BLaER1 (cell line): ENCODE results near the gene RAVER2.

Source experiments
- H3K27ac ChIP-seq: shearing (Covaris generic); formaldehyde crosslinking; 2 replicates; pipeline ENCODE4 v1.8.1; 2022
- H3K27me3 ChIP-seq: shearing (Covaris generic); formaldehyde crosslinking; 2 replicates; pipeline ENCODE4 v1.8.1; 2022
- H3K36me3 ChIP-seq: shearing (Covaris generic); formaldehyde crosslinking; 2 replicates; pipeline ENCODE4 v1.8.1; 2022
- H3K4me1 ChIP-seq: shearing (Covaris generic); formaldehyde crosslinking; 2 replicates; pipeline ENCODE4 v1.8.1; 2022
- H3K4me2 ChIP-seq: shearing (Covaris generic); formaldehyde crosslinking; 2 replicates; pipeline ENCODE4 v1.8.1; 2022
- H3K4me3 ChIP-seq: shearing (Covaris generic); formaldehyde crosslinking; 2 replicates; pipeline ENCODE4 v1.8.1; 2022
- H3K9ac ChIP-seq: shearing (Covaris generic); formaldehyde crosslinking; 2 replicates; pipeline ENCODE4 v1.8.1; 2022
- H3K9me3 ChIP-seq: shearing (Covaris generic); formaldehyde crosslinking; 2 replicates; pipeline ENCODE4 v1.8.1; 2022
- H4K20me1 ChIP-seq: shearing (Covaris generic); formaldehyde crosslinking; 2 replicates; pipeline ENCODE4 v1.8.1; 2022
- Cebpa-rat ChIP-seq: shearing (Covaris generic); IDR thresholded peaks from 2 replicates; pipeline ENCODE4 v1.8.1; 2022

The RAVER2 gene

DNA sequence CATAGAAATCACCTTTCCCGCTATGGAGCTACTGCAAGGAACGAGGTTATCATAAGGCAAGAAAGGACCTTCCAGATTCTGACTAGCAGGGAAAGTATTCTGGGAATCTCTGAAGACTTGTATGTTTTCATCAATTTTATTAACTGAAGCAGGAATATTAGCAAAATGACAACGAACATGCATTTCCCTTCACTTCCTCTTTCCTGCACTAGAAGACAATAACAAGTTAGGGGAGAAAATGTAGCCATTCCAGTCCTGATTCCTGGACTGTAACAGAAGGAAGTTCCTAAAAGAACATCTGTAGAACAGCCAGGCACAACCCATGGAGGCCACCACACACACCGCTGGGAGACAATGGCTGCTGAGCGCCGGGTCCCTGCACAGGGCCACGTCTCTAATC, 106.8 kb downstream of the RAVER2 start:
- no peak overlapping the region for H3K4me3 ChIP-seq
- H3K36me3 ChIP-seq: peaks cover 100% of the 10 kb centered on the region
- no peak for TF ChIP-seq Cebpa-rat
- no peak overlapping the region for H3K9ac ChIP-seq
- no peak overlapping the region for H3K4me2 ChIP-seq
- H3K4me1 ChIP-seq: no peaks in the 10 kb centered on the region
- no peaks in the 10 kb centered on the region for H3K27me3 ChIP-seq
- no peak overlapping the region for H3K27ac ChIP-seq
- no peaks in the 10 kb centered on the region for H4K20me1 ChIP-seq
- no peaks in the 10 kb centered on the region for H3K9me3 ChIP-seq

DNA sequence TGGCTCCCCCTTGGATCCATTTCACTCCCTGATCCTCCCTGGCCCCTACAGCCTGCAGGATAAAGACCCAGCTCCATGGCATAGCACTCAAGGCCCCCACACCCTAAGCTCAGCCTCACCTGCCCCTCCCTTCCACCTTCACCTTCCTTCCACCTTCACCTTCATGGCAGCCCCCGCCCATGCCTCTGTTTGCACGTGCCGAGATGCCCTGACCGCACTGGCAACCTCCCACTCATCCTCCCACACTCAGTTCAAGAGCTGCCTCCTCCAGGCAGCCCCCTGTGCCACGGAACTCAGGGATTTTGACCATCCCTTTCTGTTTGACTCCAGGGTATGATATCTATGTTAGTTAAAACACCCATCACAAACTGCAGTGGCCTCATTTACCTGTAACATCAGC, 109.8 kb downstream of the RAVER2 start:
- H3K9ac ChIP-seq: no peak overlapping the region
- H3K27ac ChIP-seq: no peak overlapping the region
- H3K4me1 ChIP-seq: no peaks in the 10 kb centered on the region
- H3K4me3 ChIP-seq: no peak overlapping the region
- TF ChIP-seq Cebpa-rat: no peak
- no peaks in the 10 kb centered on the region for H4K20me1 ChIP-seq
- H3K27me3 ChIP-seq: no peaks in the 10 kb centered on the region
- H3K36me3 ChIP-seq: peaks cover 100% of the 10 kb centered on the region
- no peaks in the 10 kb centered on the region for H3K9me3 ChIP-seq
- no peak overlapping the region for H3K4me2 ChIP-seq

DNA sequence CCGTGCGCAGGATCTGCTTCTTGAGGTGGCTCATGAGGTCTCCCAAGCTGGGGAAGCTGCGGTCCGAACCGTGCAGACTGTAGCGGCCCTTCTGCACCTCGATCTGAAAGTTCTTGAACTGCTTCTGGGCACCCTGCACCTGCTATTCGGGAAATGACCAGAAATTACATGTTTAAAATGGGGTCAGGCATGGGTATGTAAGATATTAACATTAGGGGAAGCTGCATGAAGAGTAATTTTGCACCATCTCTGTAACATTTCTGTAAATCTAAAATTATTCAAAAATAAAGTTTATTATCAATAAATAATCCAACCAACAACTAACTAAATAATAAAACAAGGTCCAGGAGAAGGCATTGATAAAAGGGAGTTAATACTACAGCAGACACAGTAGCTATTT, 110.7 kb downstream of the RAVER2 start:
- Histone ChIP-seq H3K36me3 (peaks cover 100% of the 10 kb centered on the region), H3K9me3 (no peaks in the 10 kb centered on the region), H3K27ac (no peak overlapping the region), H3K9ac (no peak overlapping the region), H3K4me3 (no peak overlapping the region), H3K4me1 (peaks cover under 1% of the 10 kb centered on the region), H4K20me1 (no peaks in the 10 kb centered on the region), H3K27me3 (no peaks in the 10 kb centered on the region), H3K4me2 (no peak overlapping the region)
- no peak for TF ChIP-seq Cebpa-rat

DNA sequence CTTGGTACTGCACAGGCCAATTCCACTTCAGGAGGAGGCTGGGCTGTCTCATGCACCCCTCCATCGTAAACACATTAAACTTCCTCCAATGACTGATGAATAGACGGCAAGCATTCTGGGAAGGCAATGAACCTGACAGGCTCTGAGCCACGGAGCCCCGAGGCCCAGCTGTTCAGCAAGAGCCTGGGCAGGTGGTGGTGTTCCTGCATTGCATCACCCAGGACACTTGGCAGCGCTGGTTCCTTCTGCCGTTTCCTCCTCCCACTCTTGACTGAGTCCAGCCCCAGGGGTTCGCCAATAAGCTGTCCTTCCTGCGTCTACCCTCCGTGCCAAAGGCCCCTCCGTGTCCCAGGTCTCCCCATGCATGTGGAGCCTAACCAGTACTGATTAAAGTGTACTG, 111.7 kb downstream of the RAVER2 start:
- H3K9ac ChIP-seq: no peak overlapping the region
- H3K9me3 ChIP-seq: no peaks in the 10 kb centered on the region
- H3K27me3 ChIP-seq: no peaks in the 10 kb centered on the region
- H3K4me1 ChIP-seq: peaks cover 11% of the 10 kb centered on the region
- no peak overlapping the region for H3K4me3 ChIP-seq
- H3K27ac ChIP-seq: no peak overlapping the region
- H3K36me3 ChIP-seq: peaks cover 92% of the 10 kb centered on the region
- H4K20me1 ChIP-seq: peaks cover 5% of the 10 kb centered on the region; the same call in 1 of the 2 replicates
- no peak overlapping the region for H3K4me2 ChIP-seq
- TF ChIP-seq Cebpa-rat: no peak

DNA sequence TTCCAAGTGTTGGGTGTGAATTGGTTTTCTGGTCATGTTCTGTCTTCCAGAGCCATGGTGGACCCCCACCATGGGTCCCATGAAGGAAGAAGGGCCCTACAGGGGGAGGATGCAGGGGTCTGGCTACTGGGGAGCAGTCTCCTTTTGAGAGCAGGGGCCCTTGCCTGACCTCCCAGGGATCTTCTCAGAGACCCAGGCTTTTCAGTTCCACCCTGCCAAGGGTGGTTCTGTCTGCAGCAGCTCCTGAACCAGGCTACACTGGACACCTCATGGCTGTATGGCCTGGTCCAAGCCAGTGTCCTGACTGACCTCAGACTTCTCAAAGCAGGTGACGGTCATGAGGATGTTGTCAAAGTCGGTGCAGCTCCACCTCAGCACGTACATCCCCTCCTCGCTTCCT, 112.5 kb downstream of the RAVER2 start:
- no peak overlapping the region for H3K27ac ChIP-seq
- no peak overlapping the region for H3K9ac ChIP-seq
- H3K9me3 ChIP-seq: no peaks in the 10 kb centered on the region
- peaks cover 87% of the 10 kb centered on the region for H3K36me3 ChIP-seq
- no peak overlapping the region for H3K4me2 ChIP-seq
- TF ChIP-seq Cebpa-rat: no peak
- H3K27me3 ChIP-seq: no peaks in the 10 kb centered on the region
- peaks cover 19% of the 10 kb centered on the region for H3K4me1 ChIP-seq
- H4K20me1 ChIP-seq: peaks cover 10% of the 10 kb centered on the region; the same call in 1 of the 2 replicates
- H3K4me3 ChIP-seq: no peak overlapping the region

DNA sequence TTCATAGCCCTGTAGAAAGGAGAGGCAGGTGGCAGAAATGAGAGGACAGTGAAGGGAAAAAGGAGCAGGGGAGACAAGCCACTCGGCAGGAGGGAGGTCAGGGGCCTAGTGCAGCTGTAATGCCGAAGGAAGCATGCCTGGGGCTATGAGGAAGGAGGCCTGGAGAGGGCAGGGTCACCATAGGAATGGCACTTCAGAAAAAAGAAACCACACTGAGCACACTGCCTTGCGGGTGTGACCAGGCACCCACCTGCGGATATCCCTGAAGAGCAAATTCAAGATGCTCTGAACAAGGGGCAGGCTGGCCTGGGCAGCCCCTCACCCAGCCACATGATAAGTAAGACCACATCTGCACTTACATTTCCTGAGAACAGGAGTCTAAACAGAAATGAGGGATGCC, 116.7 kb downstream of the RAVER2 start:
- H3K4me3 ChIP-seq: no peak overlapping the region
- no peaks in the 10 kb centered on the region for H3K9me3 ChIP-seq
- H3K27ac ChIP-seq: peak overlapping the region; percentile 16
- no peaks in the 10 kb centered on the region for H3K27me3 ChIP-seq
- H4K20me1 ChIP-seq: peaks cover 10% of the 10 kb centered on the region; the same call in 1 of the 2 replicates
- H3K36me3 ChIP-seq: peaks cover 63% of the 10 kb centered on the region
- H3K4me1 ChIP-seq: peaks cover 55% of the 10 kb centered on the region
- H3K4me2 ChIP-seq: peak overlapping the region; percentile 45
- H3K9ac ChIP-seq: peak overlapping the region; percentile 2; the same call in 1 of the 2 replicates
- TF ChIP-seq Cebpa-rat: no peak

DNA sequence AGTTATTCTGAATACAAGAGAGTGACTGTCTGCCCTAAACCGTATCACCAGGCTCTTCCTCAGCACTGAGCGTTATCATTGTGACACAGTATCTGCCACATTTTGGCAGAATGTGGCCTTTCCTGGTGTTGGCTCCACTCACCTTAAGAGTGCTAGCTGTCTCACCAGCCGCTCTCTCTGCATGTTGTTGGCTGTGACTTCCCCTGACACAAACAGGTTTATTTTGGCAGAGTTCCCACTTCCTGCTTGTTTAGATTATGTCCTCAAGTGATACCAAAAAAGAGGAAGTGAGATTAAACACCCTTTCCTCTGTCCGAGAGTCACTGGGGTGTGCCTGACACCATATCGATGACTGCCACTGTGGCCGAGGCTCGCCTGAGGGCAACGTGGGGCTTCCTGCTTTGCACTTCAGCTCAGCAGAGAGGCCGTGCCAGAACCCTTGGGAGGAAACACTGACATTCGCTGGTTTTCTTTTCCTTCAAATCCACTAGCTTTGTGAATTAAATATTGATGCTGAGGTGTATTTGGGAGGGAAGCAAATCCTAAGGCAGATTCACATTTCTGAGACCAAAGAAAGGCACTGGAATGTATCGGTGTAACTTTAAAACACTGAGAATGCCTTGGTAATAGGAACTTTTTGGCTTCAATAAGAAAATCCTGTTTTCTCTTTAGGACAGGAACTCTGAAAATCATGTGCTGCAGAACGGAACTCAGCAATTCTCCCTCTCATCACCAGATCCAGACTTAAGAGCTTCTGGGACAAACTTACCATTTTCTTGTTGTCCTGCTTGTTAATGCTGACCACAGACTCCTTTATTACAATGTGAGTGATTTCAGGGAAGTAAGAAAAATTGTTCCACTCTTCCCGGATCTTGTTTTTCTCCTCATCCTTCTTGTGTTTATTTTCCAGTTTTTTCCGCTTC, 119.4 kb downstream of the RAVER2 start:
- H3K27me3 ChIP-seq: no peaks in the 10 kb centered on the region
- H3K9ac ChIP-seq: peak overlapping the region; percentile 36; the same call in 1 of the 2 replicates
- peaks cover 63% of the 10 kb centered on the region for H3K36me3 ChIP-seq
- H3K9me3 ChIP-seq: no peaks in the 10 kb centered on the region
- H3K27ac ChIP-seq: peak overlapping the region; percentile 61
- H3K4me1 ChIP-seq: peaks cover 55% of the 10 kb centered on the region
- H4K20me1 ChIP-seq: peaks cover 10% of the 10 kb centered on the region; the same call in 1 of the 2 replicates
- peak overlapping the region; percentile 72 for H3K4me2 ChIP-seq
- H3K4me3 ChIP-seq: peak overlapping the region; percentile 2; the same call in 1 of the 2 replicates
- no peak for TF ChIP-seq Cebpa-rat

DNA sequence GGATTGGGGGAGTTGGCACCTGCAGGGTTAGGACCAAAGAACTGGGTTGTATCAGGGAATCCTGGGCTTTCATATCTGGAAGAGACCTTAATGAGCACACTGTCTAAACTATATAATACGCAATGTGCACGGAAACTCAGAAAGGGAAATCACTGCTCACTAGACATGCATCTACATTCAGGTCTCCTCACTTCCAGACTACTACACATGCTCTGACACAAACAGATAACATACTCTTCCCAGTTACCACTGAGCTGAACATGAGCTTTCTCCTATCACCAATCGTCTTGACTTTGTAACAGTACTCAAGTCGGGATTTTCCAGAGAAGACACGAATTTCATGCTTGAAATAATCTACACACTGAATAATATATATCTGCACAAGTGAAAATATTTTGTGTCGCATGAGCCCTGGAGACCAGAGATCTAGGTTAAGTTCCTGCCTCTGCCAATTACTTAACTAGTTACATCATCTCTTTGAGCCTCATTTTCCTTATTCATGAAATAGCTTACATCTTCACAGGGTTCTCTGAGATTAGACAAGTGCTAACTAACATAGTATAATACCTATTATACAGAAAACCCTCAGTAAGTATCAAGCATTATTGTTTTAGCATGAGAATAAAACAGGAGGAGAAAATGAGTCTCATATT, 120.4 kb downstream of the RAVER2 start:
- H3K36me3 ChIP-seq: peaks cover 63% of the 10 kb centered on the region
- peaks cover 10% of the 10 kb centered on the region; the same call in 1 of the 2 replicates for H4K20me1 ChIP-seq
- no peak overlapping the region for H3K4me3 ChIP-seq
- H3K27ac ChIP-seq: peak overlapping the region; percentile 61
- H3K4me2 ChIP-seq: peak overlapping the region; percentile 72
- no peak for TF ChIP-seq Cebpa-rat
- peak overlapping the region; percentile 36; the same call in 1 of the 2 replicates for H3K9ac ChIP-seq
- no peaks in the 10 kb centered on the region for H3K9me3 ChIP-seq
- H3K27me3 ChIP-seq: no peaks in the 10 kb centered on the region
- peaks cover 55% of the 10 kb centered on the region for H3K4me1 ChIP-seq

DNA sequence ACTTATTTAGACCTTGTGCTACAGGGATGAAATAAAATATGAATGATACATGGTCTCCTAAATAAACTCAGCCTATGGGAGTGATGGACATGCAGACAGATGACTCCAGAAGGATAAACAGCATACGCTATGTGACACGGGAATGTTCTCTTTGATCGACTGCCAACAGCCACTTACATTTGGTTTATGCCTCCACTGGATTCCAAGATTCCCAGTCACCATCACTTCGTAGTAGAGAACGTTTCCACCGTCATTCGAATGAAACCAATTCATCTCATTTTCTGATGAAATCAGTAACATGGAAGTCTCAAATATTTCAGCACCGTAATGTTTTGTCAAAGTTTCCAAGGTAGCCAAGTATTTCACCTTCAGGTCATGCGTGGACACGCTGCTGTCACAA, 121.8 kb downstream of the RAVER2 start:
- H4K20me1 ChIP-seq: 0 out of 2 replicates have a peak, but pooled peaks cover 3% of the 10 kb centered on the region
- no peaks in the 10 kb centered on the region for H3K9me3 ChIP-seq
- peaks cover 43% of the 10 kb centered on the region for H3K4me1 ChIP-seq
- peaks cover 72% of the 10 kb centered on the region for H3K36me3 ChIP-seq
- H3K4me3 ChIP-seq: no peak overlapping the region
- H3K27me3 ChIP-seq: no peaks in the 10 kb centered on the region
- no peak overlapping the region for H3K27ac ChIP-seq
- TF ChIP-seq Cebpa-rat: no peak
- no peak overlapping the region for H3K4me2 ChIP-seq
- no peak overlapping the region for H3K9ac ChIP-seq

DNA sequence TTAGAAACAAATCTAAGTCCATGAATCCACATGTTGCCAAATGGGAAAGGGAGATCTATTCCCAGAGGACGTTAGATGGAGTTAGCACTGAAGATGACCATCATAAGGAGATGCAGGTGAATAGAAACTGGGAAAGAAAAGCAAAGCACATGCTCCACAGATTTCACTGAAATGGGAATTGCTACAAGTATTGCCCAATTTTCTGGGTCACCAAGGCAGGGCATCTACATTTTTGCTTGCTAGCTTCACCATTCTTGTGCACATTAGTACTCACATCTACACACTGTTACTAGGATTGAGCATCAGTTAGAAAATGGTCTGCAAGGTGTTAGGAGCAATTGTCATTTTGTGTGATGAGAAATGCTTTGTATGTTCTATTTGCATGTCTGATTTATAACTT, 122.4 kb downstream of the RAVER2 start:
- no peak for TF ChIP-seq Cebpa-rat
- Histone ChIP-seq H3K9ac (no peak overlapping the region), H3K27ac (no peak overlapping the region), H3K9me3 (no peaks in the 10 kb centered on the region), H4K20me1 (no peaks in the 10 kb centered on the region), H3K4me1 (peaks cover 37% of the 10 kb centered on the region), H3K36me3 (peaks cover 76% of the 10 kb centered on the region), H3K4me3 (no peak overlapping the region), H3K27me3 (no peaks in the 10 kb centered on the region), H3K4me2 (no peak overlapping the region)
